ENCODE measurements around the gene COL5A3. TPM values are rescaled to one million over a fixed set of nuclear protein-coding genes. Genes with fewer than 3 reads are reported as not detected.

Gene COL5A3
- total and polyA plus RNA-seq, 2 experiments from 2014 or later: 1.0 to 1.2 TPM

DNA sequence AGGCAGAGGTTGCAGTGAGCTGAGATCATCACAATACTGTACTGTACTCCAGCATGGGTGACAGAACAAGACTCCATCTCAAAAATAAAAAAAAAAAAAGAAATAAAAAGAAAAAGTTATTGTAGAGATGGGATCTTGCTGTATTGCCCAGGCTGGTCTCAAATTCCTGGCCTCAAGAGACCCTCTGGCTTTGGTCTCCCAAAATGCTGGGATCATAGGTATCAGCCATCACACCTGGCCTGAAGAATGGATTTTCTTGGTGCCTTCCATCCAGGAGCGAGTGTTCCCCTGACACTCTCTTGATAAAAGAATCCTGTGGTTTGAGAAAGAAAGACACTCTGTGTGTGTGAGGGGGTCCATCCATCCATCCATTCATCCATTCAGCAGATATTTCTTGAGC lies 78.7 kb downstream of the COL5A3 start:
- Histone ChIP-seq H2AFZ (no peak overlapping the region), H3K4me1 (ENCODE audit: insufficient read depth) (peaks cover 10% of the 10 kb centered on the region), H3F3A (replicated peaks; ENCODE audit: low read depth) (peaks cover 9% of the 10 kb centered on the region), H3K9me2 (ENCODE audit: insufficient read depth) (no peaks in the 10 kb centered on the region), H3K27ac (ENCODE audit: low read depth) (no peak overlapping the region), H3K4me2 (no peak overlapping the region), H3K79me2 (replicated peaks; ENCODE audit: insufficient read depth) (peaks cover 80% of the 10 kb centered on the region), H3K36me3 (ENCODE audit: insufficient read depth) (no peaks in the 10 kb centered on the region), H3K4me3 (no peak overlapping the region), H3K27me3 (ENCODE audit: insufficient read depth) (no peaks in the 10 kb centered on the region), H4K20me1 (replicated peaks; ENCODE audit: insufficient read depth) (peaks cover 56% of the 10 kb centered on the region)
- ATAC-seq (no peak), DNase-seq (ENCODE audit: low spot score) (no peak)
- H3K9me3 Mint-ChIP-seq: no peaks in the 10 kb centered on the region
- no peak overlapping the region for H3K27ac Mint-ChIP-seq
- peaks cover 26% of the 10 kb centered on the region for H3K36me3 Mint-ChIP-seq (ENCODE audit: low read depth)
- no peak overlapping the region for H3K4me3 Mint-ChIP-seq
- peaks cover 17% of the 10 kb centered on the region for H3K4me1 Mint-ChIP-seq
- peaks cover 15% of the 10 kb centered on the region for H3K27me3 Mint-ChIP-seq (ENCODE audit: insufficient read depth, low read depth, poor library complexity)
- TF ChIP-seq, protein P1, sequence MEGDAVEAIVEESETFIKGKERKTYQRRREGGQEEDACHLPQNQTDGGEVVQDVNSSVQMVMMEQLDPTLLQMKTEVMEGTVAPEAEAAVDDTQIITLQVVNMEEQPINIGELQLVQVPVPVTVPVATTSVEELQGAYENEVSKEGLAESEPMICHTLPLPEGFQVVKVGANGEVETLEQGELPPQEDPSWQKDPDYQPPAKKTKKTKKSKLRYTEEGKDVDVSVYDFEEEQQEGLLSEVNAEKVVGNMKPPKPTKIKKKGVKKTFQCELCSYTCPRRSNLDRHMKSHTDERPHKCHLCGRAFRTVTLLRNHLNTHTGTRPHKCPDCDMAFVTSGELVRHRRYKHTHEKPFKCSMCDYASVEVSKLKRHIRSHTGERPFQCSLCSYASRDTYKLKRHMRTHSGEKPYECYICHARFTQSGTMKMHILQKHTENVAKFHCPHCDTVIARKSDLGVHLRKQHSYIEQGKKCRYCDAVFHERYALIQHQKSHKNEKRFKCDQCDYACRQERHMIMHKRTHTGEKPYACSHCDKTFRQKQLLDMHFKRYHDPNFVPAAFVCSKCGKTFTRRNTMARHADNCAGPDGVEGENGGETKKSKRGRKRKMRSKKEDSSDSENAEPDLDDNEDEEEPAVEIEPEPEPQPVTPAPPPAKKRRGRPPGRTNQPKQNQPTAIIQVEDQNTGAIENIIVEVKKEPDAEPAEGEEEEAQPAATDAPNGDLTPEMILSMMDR (conservative IDR thresholded peaks at IDR 0.05; ENCODE audit: low read depth in 2 of 2): no peak
- TF ChIP-seq EZH2 (IDR thresholded peaks at IDR 0.05; ENCODE audit: low read depth, unreplicated experiment) (no peak), STAT1 (IDR thresholded peaks at IDR 0.05; ENCODE audit: unreplicated experiment) (no peak), ZNF114 (CRISPR knock-in tag; IDR thresholded peaks at IDR 0.05) (no peak), NANOG (IDR thresholded peaks at IDR 0.05; ENCODE audit: borderline replicate concordance) (no peak), POLR2AphosphoS5 (IDR thresholded peaks at IDR 0.05; ENCODE audit: low read depth) (no peak)
- TF ChIP-seq, protein P2, sequence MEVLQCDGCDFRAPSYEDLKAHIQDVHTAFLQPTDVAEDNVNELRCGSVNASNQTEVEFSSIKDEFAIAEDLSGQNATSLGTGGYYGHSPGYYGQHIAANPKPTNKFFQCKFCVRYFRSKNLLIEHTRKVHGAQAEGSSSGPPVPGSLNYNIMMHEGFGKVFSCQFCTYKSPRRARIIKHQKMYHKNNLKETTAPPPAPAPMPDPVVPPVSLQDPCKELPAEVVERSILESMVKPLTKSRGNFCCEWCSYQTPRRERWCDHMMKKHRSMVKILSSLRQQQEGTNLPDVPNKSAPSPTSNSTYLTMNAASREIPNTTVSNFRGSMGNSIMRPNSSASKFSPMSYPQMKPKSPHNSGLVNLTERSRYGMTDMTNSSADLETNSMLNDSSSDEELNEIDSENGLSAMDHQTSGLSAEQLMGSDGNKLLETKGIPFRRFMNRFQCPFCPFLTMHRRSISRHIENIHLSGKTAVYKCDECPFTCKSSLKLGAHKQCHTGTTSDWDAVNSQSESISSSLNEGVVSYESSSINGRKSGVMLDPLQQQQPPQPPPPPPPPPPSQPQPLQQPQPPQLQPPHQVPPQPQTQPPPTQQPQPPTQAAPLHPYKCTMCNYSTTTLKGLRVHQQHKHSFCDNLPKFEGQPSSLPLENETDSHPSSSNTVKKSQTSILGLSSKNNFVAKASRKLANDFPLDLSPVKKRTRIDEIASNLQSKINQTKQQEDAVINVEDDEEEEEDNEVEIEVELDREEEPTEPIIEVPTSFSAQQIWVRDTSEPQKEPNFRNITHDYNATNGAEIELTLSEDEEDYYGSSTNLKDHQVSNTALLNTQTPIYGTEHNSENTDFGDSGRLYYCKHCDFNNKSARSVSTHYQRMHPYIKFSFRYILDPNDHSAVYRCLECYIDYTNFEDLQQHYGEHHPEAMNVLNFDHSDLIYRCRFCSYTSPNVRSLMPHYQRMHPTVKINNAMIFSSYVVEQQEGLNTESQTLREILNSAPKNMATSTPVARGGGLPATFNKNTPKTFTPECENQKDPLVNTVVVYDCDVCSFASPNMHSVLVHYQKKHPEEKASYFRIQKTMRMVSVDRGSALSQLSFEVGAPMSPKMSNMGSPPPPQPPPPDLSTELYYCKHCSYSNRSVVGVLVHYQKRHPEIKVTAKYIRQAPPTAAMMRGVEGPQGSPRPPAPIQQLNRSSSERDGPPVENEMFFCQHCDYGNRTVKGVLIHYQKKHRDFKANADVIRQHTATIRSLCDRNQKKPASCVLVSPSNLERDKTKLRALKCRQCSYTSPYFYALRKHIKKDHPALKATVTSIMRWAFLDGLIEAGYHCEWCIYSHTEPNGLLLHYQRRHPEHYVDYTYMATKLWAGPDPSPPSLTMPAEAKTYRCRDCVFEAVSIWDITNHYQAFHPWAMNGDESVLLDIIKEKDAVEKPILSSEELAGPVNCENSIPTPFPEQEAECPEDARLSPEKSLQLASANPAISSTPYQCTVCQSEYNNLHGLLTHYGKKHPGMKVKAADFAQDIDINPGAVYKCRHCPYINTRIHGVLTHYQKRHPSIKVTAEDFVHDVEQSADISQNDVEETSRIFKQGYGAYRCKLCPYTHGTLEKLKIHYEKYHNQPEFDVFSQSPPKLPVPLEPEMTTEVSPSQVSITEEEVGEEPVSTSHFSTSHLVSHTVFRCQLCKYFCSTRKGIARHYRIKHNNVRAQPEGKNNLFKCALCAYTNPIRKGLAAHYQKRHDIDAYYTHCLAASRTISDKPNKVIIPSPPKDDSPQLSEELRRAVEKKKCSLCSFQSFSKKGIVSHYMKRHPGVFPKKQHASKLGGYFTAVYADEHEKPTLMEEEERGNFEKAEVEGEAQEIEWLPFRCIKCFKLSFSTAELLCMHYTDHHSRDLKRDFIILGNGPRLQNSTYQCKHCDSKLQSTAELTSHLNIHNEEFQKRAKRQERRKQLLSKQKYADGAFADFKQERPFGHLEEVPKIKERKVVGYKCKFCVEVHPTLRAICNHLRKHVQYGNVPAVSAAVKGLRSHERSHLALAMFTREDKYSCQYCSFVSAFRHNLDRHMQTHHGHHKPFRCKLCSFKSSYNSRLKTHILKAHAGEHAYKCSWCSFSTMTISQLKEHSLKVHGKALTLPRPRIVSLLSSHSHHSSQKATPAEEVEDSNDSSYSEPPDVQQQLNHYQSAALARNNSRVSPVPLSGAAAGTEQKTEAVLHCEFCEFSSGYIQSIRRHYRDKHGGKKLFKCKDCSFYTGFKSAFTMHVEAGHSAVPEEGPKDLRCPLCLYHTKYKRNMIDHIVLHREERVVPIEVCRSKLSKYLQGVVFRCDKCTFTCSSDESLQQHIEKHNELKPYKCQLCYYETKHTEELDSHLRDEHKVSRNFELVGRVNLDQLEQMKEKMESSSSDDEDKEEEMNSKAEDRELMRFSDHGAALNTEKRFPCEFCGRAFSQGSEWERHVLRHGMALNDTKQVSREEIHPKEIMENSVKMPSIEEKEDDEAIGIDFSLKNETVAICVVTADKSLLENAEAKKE (CRISPR knock-in tag; IDR thresholded peaks at IDR 0.05): no peak
- TF ChIP-seq, protein P3, sequence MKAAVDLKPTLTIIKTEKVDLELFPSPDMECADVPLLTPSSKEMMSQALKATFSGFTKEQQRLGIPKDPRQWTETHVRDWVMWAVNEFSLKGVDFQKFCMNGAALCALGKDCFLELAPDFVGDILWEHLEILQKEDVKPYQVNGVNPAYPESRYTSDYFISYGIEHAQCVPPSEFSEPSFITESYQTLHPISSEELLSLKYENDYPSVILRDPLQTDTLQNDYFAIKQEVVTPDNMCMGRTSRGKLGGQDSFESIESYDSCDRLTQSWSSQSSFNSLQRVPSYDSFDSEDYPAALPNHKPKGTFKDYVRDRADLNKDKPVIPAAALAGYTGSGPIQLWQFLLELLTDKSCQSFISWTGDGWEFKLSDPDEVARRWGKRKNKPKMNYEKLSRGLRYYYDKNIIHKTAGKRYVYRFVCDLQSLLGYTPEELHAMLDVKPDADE (IDR thresholded peaks at IDR 0.05): no peak
